ENCODE results near the gene RANBP3. TPM values are rescaled to one million over a fixed set of nuclear protein-coding genes. Genes with fewer than 3 reads are reported as not detected.
A peak's percentile ranks its signal among the peaks of the same experiment; 100 is the strongest.
"Not testable (repeated sequence)": the region's sequence is repeated elsewhere in the genome, so short reads cannot be mapped to it uniquely, and the experiment has no call there.

The RANBP3 gene
- total RNA-seq, 3 donors from 2014 or later = 54.4 to 66.2 (median 64.9) TPM

GRCh38 chr19:5889288-5889971, 88.5 kb downstream of the RANBP3 start:
- Histone ChIP-seq H3K36me3 (no peaks in the 10 kb centered on the region), H3K9me3 (no peaks in the 10 kb centered on the region), H3K27ac (no peak overlapping the region), H3K4me3 (no peak overlapping the region), H3K4me1 (peaks cover 0 to 8% of the 10 kb centered on the region in 2 donors), H3K27me3 (peaks cover 0 to 3% of the 10 kb centered on the region in 2 donors)
- intact Hi-C loops (cut with DNase I; ENCODE audit: low total_unique reads) = no loop called here
- TF ChIP-seq CTCF (IDR thresholded peaks at IDR 0.05) (no peak), POLR2AphosphoS5 (IDR thresholded peaks at IDR 0.05) (no peak), POLR2A (IDR thresholded peaks at IDR 0.05) (no peak)
- DNase-seq (ENCODE audit: low spot score in 2 of 2) = no peak

GRCh38 chr19:5884065-5884811, 93.7 kb downstream of the RANBP3 start:
- H3K4me3 ChIP-seq; intact Hi-C loops (cut with DNase I; ENCODE audit: low total_unique reads); H3K9me3 ChIP-seq; H3K27me3 ChIP-seq; H3K27ac ChIP-seq; DNase-seq (ENCODE audit: low spot score in 2 of 2); H3K36me3 ChIP-seq; H3K4me1 ChIP-seq: not testable (repeated sequence)

GRCh38 chr19:5883157-5883873, 94.6 kb downstream of the RANBP3 start:
- H3K9me3 ChIP-seq; H3K36me3 ChIP-seq; intact Hi-C loops (cut with DNase I; ENCODE audit: low total_unique reads); H3K4me3 ChIP-seq; H3K27me3 ChIP-seq; DNase-seq (ENCODE audit: low spot score in 2 of 2); H3K4me1 ChIP-seq; H3K27ac ChIP-seq: not testable (repeated sequence)

- peak overlapping the region in 1 of 2 donors; percentile 57 for H3K27ac ChIP-seq
- peaks cover 0 to 4% of the 10 kb centered on the region in 2 donors for H3K27me3 ChIP-seq
Measured at GRCh38 chr19:5882421-5882968, 95.4 kb downstream of the RANBP3 start.

GRCh38 chr19:5881543-5882299, 96.2 kb downstream of the RANBP3 start:
- Histone ChIP-seq H3K4me3 (no peak overlapping the region), H3K36me3 (no peaks in the 10 kb centered on the region), H3K27me3 (peaks cover 0 to 4% of the 10 kb centered on the region in 2 donors), H3K9me3 (no peaks in the 10 kb centered on the region), H3K4me1 (peaks cover 7 to 9% of the 10 kb centered on the region in 2 donors), H3K27ac (peak overlapping the region in 1 of 2 donors; percentile 57)
- no peak for DNase-seq (ENCODE audit: low spot score in 2 of 2)
- intact Hi-C loops (cut with DNase I; ENCODE audit: low total_unique reads) = no loop called here
- TF ChIP-seq CTCF (IDR thresholded peaks at IDR 0.05) (no peak), POLR2AphosphoS5 (IDR thresholded peaks at IDR 0.05) (no peak), POLR2A (IDR thresholded peaks at IDR 0.05) (no peak)

More at GRCh38 chr19:5882421-5882968, 95.4 kb downstream of the RANBP3 start:
- DNase-seq (ENCODE audit: low spot score in 2 of 2) = no peak
- TF ChIP-seq POLR2AphosphoS5 (IDR thresholded peaks at IDR 0.05) = no peak
- no peak for TF ChIP-seq CTCF (IDR thresholded peaks at IDR 0.05)
- no peak for TF ChIP-seq POLR2A (IDR thresholded peaks at IDR 0.05)
- intact Hi-C loops (cut with DNase I; ENCODE audit: low total_unique reads) = no loop called here
- Histone ChIP-seq H3K4me1 (peaks cover 7 to 9% of the 10 kb centered on the region in 2 donors), H3K9me3 (no peaks in the 10 kb centered on the region), H3K36me3 (no peaks in the 10 kb centered on the region), H3K4me3 (no peak overlapping the region)
